SU-DHL-6 (cell line): ENCODE measurements around the gene GRIN2A.

Experiments used
- H2AFZ ChIP-seq: fragments of 200-600 bp; sonication (generic); 2 replicates; pipeline ENCODE4 v1.6.1; 2014; ENCODE audit warnings: low read depth, mild to moderate bottlenecking, moderate library complexity, mixed read lengths, antibody characterized with exemption, low read length; ENCODE audit not compliant: severe bottlenecking
- H3F3A ChIP-seq: fragments of 200-600 bp; shearing (Covaris generic); 2 replicates; pipeline ENCODE4 v1.6.0; 2016; ENCODE audit warnings: antibody characterized with exemption, mild to moderate bottlenecking; ENCODE audit not compliant: insufficient read depth
- H3K27ac ChIP-seq: fragments of 200-600 bp; sonication (generic); 2 replicates; pipeline ENCODE4 v1.5.1; 2016; ENCODE audit warnings: low read depth, mild to moderate bottlenecking, low read length, moderate library complexity, mixed read lengths
- H3K27me3 ChIP-seq: fragments of 200-600 bp; sonication (generic), shearing (Covaris generic); 2 replicates; pipeline ENCODE4 v1.6.0; 2014; ENCODE audit warnings: mild to moderate bottlenecking, low read length
- H3K36me3 ChIP-seq: fragments of 200-600 bp; sonication (generic); 2 replicates; pipeline ENCODE4 v1.6.1; 2014; ENCODE audit warnings: mild to moderate bottlenecking, low read length, mixed read lengths
- H3K4me2 ChIP-seq: fragments of 300-600, 200-600 bp; shearing (Covaris generic), sonication (generic); 2 replicates; pipeline ENCODE4 v1.6.0; 2014; ENCODE audit warnings: low read length, low read depth, mild to moderate bottlenecking; ENCODE audit not compliant: poor library complexity, severe bottlenecking
- H3K4me3 ChIP-seq: fragments of 200-600 bp; sonication (generic); 2 replicates; pipeline ENCODE4 v1.5.1; 2014; ENCODE audit warnings: antibody characterized with exemption, low read length, mild to moderate bottlenecking, mixed read lengths; ENCODE audit not compliant: insufficient read depth, poor library complexity, severe bottlenecking
- H3K79me2 ChIP-seq: fragments of 200-600 bp; sonication (generic); 2 replicates; pipeline ENCODE4 v1.6.1; 2014; ENCODE audit warnings: mild to moderate bottlenecking, low read length, moderate library complexity; ENCODE audit not compliant: insufficient read depth
- H3K9ac ChIP-seq: fragments of 200-600 bp; sonication (generic); 2 replicates; pipeline ENCODE4 v1.7.0; 2014; ENCODE audit warnings: mild to moderate bottlenecking, low read length
- H3K9me2 ChIP-seq: fragments of 200-600 bp; sonication (generic); replicated peaks from 2 replicates; pipeline ENCODE4 v1.6.1; 2014; ENCODE audit warnings: low read length; ENCODE audit not compliant: insufficient read depth
- H3K9me3 ChIP-seq: fragments of 200-600 bp; sonication (generic); 2 replicates; pipeline ENCODE4 v1.6.1; 2014; ENCODE audit warnings: low read length, mixed read lengths; ENCODE audit not compliant: insufficient read depth
- H4K20me1 ChIP-seq: fragments of 200-600 bp; sonication (generic); 2 replicates; pipeline ENCODE4 v1.6.1; 2014; ENCODE audit warnings: low read depth, mild to moderate bottlenecking, antibody characterized with exemption, low read length, moderate library complexity, mixed read lengths
- CTCF ChIP-seq: fragments of 200-600 bp; sonication (generic); IDR thresholded peaks from one replicate; pipeline ENCODE4 v1.5.1; 2017; ENCODE audit warnings: antibody characterized with exemption, mild to moderate bottlenecking, low read length, moderate library complexity; ENCODE audit not compliant: insufficient read depth, poor library complexity, severe bottlenecking
- EZH2phosphoT487 ChIP-seq: fragments of 200-600 bp; sonication (generic), shearing (Covaris generic); conservative IDR thresholded peaks from 2 replicates; pipeline ENCODE4 v1.6.1; 2018; ENCODE audit warnings: mild to moderate bottlenecking, antibody characterized with exemption, low read length, moderate library complexity, mixed read lengths

The GRIN2A gene

GRCh38 chr16:9911989-9912388 is 270.2 kb downstream of the GRIN2A start:
- Histone ChIP-seq H3K4me2 (no peak overlapping the region), H2AFZ (no peak overlapping the region), H3K27me3 (no peaks in the 10 kb centered on the region), H3K36me3 (no peaks in the 10 kb centered on the region), H3K79me2 (no peaks in the 10 kb centered on the region), H3K4me3 (no peak overlapping the region), H3K27ac (no peak overlapping the region), H3K9me2 (no peaks in the 10 kb centered on the region), H3K9ac (no peak overlapping the region), H4K20me1 (no peaks in the 10 kb centered on the region), H3K9me3 (no peaks in the 10 kb centered on the region), H3F3A (no peaks in the 10 kb centered on the region)
- TF ChIP-seq CTCF, result no peak
- no peak for TF ChIP-seq EZH2phosphoT487

GRCh38 chr16:9911231-9911630 is 271.0 kb downstream of the GRIN2A start:
- Histone ChIP-seq H3F3A (no peaks in the 10 kb centered on the region), H3K27ac (no peak overlapping the region), H3K36me3 (no peaks in the 10 kb centered on the region), H3K9me2 (no peaks in the 10 kb centered on the region), H2AFZ (no peak overlapping the region), H3K4me3 (no peak overlapping the region), H4K20me1 (no peaks in the 10 kb centered on the region), H3K79me2 (no peaks in the 10 kb centered on the region), H3K27me3 (no peaks in the 10 kb centered on the region), H3K4me2 (no peak overlapping the region), H3K9me3 (no peaks in the 10 kb centered on the region), H3K9ac (no peak overlapping the region)
- no peak for TF ChIP-seq EZH2phosphoT487
- no peak for TF ChIP-seq CTCF

GRCh38 chr16:9909072-9909825 is 273.0 kb downstream of the GRIN2A start:
- no peak overlapping the region for H3K4me2 ChIP-seq
- no peaks in the 10 kb centered on the region for H3K9me2 ChIP-seq
- no peak overlapping the region for H2AFZ ChIP-seq
- no peak for TF ChIP-seq CTCF
- no peak for TF ChIP-seq EZH2phosphoT487
- H3K36me3 ChIP-seq, result no peaks in the 10 kb centered on the region
- no peaks in the 10 kb centered on the region for H3K79me2 ChIP-seq
- H3K27ac ChIP-seq, result no peak overlapping the region
- H3K27me3 ChIP-seq, result no peaks in the 10 kb centered on the region
- H4K20me1 ChIP-seq, result no peaks in the 10 kb centered on the region
- H3K9me3 ChIP-seq, result no peaks in the 10 kb centered on the region
- no peak overlapping the region for H3K9ac ChIP-seq
- H3F3A ChIP-seq, result no peaks in the 10 kb centered on the region
- no peak overlapping the region for H3K4me3 ChIP-seq
